PC-3 (cell line): ENCODE results near the gene DIP2B.

Source experiments
- CTCF ChIP-seq: fragments of 300-600 bp; sonication (generic); conservative IDR thresholded peaks from 2 replicates; pipeline ENCODE4 v1.5.1; 2017; ENCODE audit warnings: antibody characterized with exemption, low read depth, mild to moderate bottlenecking, low read length
- EZH2 ChIP-seq: fragments of 300-600 bp; sonication (generic); IDR thresholded peaks from one replicate; pipeline ENCODE4 v1.6.1; 2017; ENCODE audit warnings: antibody characterized with exemption, mild to moderate bottlenecking, low read length; ENCODE audit not compliant: unreplicated experiment

- no peak for TF ChIP-seq CTCF
- no peak for TF ChIP-seq EZH2
These were observed 259.0 kb downstream of the DIP2B start, which contains the start of gene ATF1 for GRCh38 chr12:50763639-50764285.
